ENCODE results near the gene GNG3. TPM values are rescaled to one million over a fixed set of nuclear protein-coding genes. Genes with fewer than 3 reads are reported as not detected.
A peak's percentile ranks its signal among the peaks of the same experiment; 100 is the strongest.

The GNG3 gene
- total RNA-seq, 2 donors from 2014 or later: not detected

GRCh38 chr11:62716206-62716605 is 8.7 kb downstream of the GNG3 start:
- H3K9me3 ChIP-seq: no peaks in the 10 kb centered on the region
- no peak for DNase-seq (ENCODE audit: low spot score)
- intact Hi-C loops (cut with DNase I): no loop called here
- H3K27ac ChIP-seq: peak overlapping the region; percentile 41 to 69
- peaks cover 15 to 20% of the 10 kb centered on the region in 2 donors for H3K36me3 ChIP-seq
- H3K4me1 ChIP-seq (replicated peaks): peaks cover 8% of the 10 kb centered on the region
- TF ChIP-seq POLR2AphosphoS5 (IDR thresholded peaks at IDR 0.05): no peak
- no peak for TF ChIP-seq CTCF (IDR thresholded peaks at IDR 0.05)
- TF ChIP-seq POLR2A (IDR thresholded peaks at IDR 0.05): no peak
- 83% methylated on average over 5 of the region's 5 CpGs for WGBS
- no peaks in the 10 kb centered on the region for H3K27me3 ChIP-seq (replicated peaks; ENCODE audit: insufficient read depth)
- no peak overlapping the region for H3K4me3 ChIP-seq

GRCh38 chr11:62716816-62717215 is 9.3 kb downstream of the GNG3 start:
- Histone ChIP-seq H3K27ac (peak overlapping the region; percentile 41 to 69), H3K4me1 (replicated peaks) (peaks cover 8% of the 10 kb centered on the region), H3K4me3 (no peak overlapping the region), H3K9me3 (no peaks in the 10 kb centered on the region), H3K36me3 (peaks cover 15 to 26% of the 10 kb centered on the region in 2 donors), H3K27me3 (replicated peaks; ENCODE audit: insufficient read depth) (no peaks in the 10 kb centered on the region)
- peak; percentile 58 for DNase-seq (ENCODE audit: low spot score)
- WGBS: 46% methylated on average over 11 of the region's 11 CpGs
- intact Hi-C loops (cut with DNase I): no loop called here
- TF ChIP-seq CTCF (IDR thresholded peaks at IDR 0.05) (no peak), POLR2AphosphoS5 (IDR thresholded peaks at IDR 0.05) (peak; percentile 50)

- intact Hi-C loops (cut with DNase I): no loop called here
- Histone ChIP-seq H3K4me1 (replicated peaks) (peaks cover 8% of the 10 kb centered on the region), H3K27ac (peak overlapping the region in 1 of 2 donors; percentile 69), H3K4me3 (no peak overlapping the region), H3K9me3 (no peaks in the 10 kb centered on the region), H3K36me3 (peaks cover 7 to 35% of the 10 kb centered on the region in 2 donors), H3K27me3 (replicated peaks; ENCODE audit: insufficient read depth) (no peaks in the 10 kb centered on the region)
- 84% methylated on average over 2 of the region's 2 CpGs for WGBS
- DNase-seq (ENCODE audit: low spot score): no peak
- TF ChIP-seq POLR2A (IDR thresholded peaks at IDR 0.05) (no peak), POLR2AphosphoS5 (IDR thresholded peaks at IDR 0.05) (no peak), CTCF (IDR thresholded peaks at IDR 0.05) (no peak)
Observed at GRCh38 chr11:62719302-62719978, 12.0 kb downstream of the GNG3 start.

GRCh38 chr11:62721994-62722393 is 14.5 kb downstream of the GNG3 start:
- intact Hi-C loops (cut with DNase I): no loop called here
- 64% methylated on average over 7 of the region's 7 CpGs for WGBS
- no peak for DNase-seq (ENCODE audit: low spot score)
- peaks cover 0 to 28% of the 10 kb centered on the region in 2 donors for H3K36me3 ChIP-seq
- peaks cover 2% of the 10 kb centered on the region for H3K4me1 ChIP-seq (replicated peaks)
- H3K27me3 ChIP-seq (replicated peaks; ENCODE audit: insufficient read depth): no peaks in the 10 kb centered on the region
- no peak overlapping the region for H3K27ac ChIP-seq
- TF ChIP-seq POLR2AphosphoS5 (IDR thresholded peaks at IDR 0.05) (no peak), POLR2A (IDR thresholded peaks at IDR 0.05) (no peak), CTCF (IDR thresholded peaks at IDR 0.05) (no peak)
- no peak overlapping the region for H3K4me3 ChIP-seq
- H3K9me3 ChIP-seq: no peaks in the 10 kb centered on the region

GRCh38 chr11:62724171-62724570 is 16.7 kb downstream of the GNG3 start:
- intact Hi-C loops (cut with DNase I): no loop called here
- Histone ChIP-seq H3K4me3 (peak overlapping the region in 1 of 2 donors; percentile 90), H3K27ac (peak overlapping the region in 1 of 2 donors; percentile 9), H3K9me3 (no peaks in the 10 kb centered on the region), H3K27me3 (replicated peaks; ENCODE audit: insufficient read depth) (no peaks in the 10 kb centered on the region), H3K36me3 (peaks cover 0 to 27% of the 10 kb centered on the region in 2 donors), H3K4me1 (replicated peaks) (no peaks in the 10 kb centered on the region)
- WGBS: 27% methylated on average over 8 of the region's 8 CpGs
- DNase-seq (ENCODE audit: low spot score): no peak
- TF ChIP-seq POLR2AphosphoS5 (IDR thresholded peaks at IDR 0.05): no peak
- no peak for TF ChIP-seq POLR2A (IDR thresholded peaks at IDR 0.05)
- no peak for TF ChIP-seq CTCF (IDR thresholded peaks at IDR 0.05)

Measured in prostate gland (tissue), 2 donors.